GM23248 (cell line): ENCODE data around the gene MSH3.

Source experiments
- EZH2 ChIP-seq: fragments of 200-600 bp; sonication (generic); IDR thresholded peaks from 2 replicates; pipeline ENCODE4 v1.6.1; 2018; ENCODE audit warnings: antibody characterized with exemption, mild to moderate bottlenecking; ENCODE audit not compliant: insufficient read depth, poor library complexity, severe bottlenecking
- EZH2phosphoT487 ChIP-seq: fragments of 200-600 bp; sonication (generic); IDR thresholded peaks from 2 replicates; pipeline ENCODE4 v1.6.1; 2018; ENCODE audit warnings: antibody characterized with exemption, moderate library complexity, mild to moderate bottlenecking, low read depth; ENCODE audit not compliant: insufficient read depth

GRCh38 chr5:80754900-80755299 is 100.4 kb downstream of the MSH3 start:
- TF ChIP-seq EZH2 (no peak), EZH2phosphoT487 (no peak)
